GM12878 (cell line): ENCODE data around the gene NFIX. TPM values are rescaled to one million over a fixed set of nuclear protein-coding genes. Genes with fewer than 3 reads are reported as not detected.

Experiments used
- ATAC-seq: fragments of 200-7000 bp; cut with Tn5 transposase; 3 replicates; pipeline ENCODE4 v1.9.1; 2020; ENCODE audit warnings: mild to moderate bottlenecking, moderate library complexity
- BruUV-seq: library from RNA; stranded (reverse); fragments of 400-500 nt; replicated peaks from 2 replicates; lab custom pipeline; 2021; lab: Mats Ljungman, UMichigan
- CTCF ChIA-PET: fragments of 300-600 bp; sonication (Branson Sonifier 250); formaldehyde crosslinking; extraction: SDS; loops from one replicate; lab custom pipeline; 2021; ENCODE audit warnings: inconsistent platforms; lab: Yijun Ruan, JAX
- POLR2A ChIA-PET: fragments of 350-600 bp; formaldehyde crosslinking; extraction: SDS; loops from one replicate; lab custom pipeline; 2021; ENCODE audit warnings: inconsistent platforms; lab: Charles Lee
- RAD21 ChIA-PET: fragments of 300-600 bp; sonication (Branson Sonifier 250); formaldehyde crosslinking; loops from one replicate; lab custom pipeline; 2023; ENCODE audit warnings: antibody characterized with exemption; ENCODE audit not compliant: unreplicated experiment; lab: Charles Lee
- SMC1A ChIA-PET: fragments of 300-600 bp; sonication (Branson Sonifier 250); formaldehyde crosslinking; loops from one replicate; lab custom pipeline; 2023; ENCODE audit not compliant: unreplicated experiment, uncharacterized antibody; lab: Charles Lee
- DNase-seq: peaks from one replicate; pipeline ENCODE4 v3.0.0-alpha.2; 2011; ENCODE audit warnings: low read depth, low spot score
- FAIRE-seq: peaks from 3 replicates; lab custom pipeline; 2011; peaks lifted over from hg19 to GRCh38; lab: Jason Lieb, UNC
- H2AFZ ChIP-seq: 2 replicates; pipeline ENCODE4 v1.6.0; 2011; ENCODE audit warnings: low read depth, low read length, control low read depth; ENCODE audit not compliant: control insufficient read depth
- H3K27ac ChIP-seq: 2 replicates; pipeline ENCODE4 v1.5.1; 2011; ENCODE audit warnings: control low read depth; ENCODE audit not compliant: control insufficient read depth, insufficient read depth
- H3K27me3 ChIP-seq, 2 experiments: replicated peaks in 1 of 2; 2 replicates each; pipeline versions ENCODE4 v1.6.0 to v1.6.1; 2011; ENCODE audit warnings: low read length in 1 of 2; ENCODE audit not compliant: control insufficient read depth in 2 of 2, insufficient read depth in 2 of 2
- H3K36me3 ChIP-seq, 2 experiments: 2 replicates each; pipeline ENCODE4 v1.5.1; 2011; ENCODE audit warnings: low read length in 1 of 2; ENCODE audit not compliant: control insufficient read depth in 2 of 2, insufficient read depth in 2 of 2
- H3K4me1 ChIP-seq: 2 replicates; pipeline ENCODE4 v1.6.1; 2011; ENCODE audit warnings: mild to moderate bottlenecking, low read length, moderate library complexity, mixed read lengths; ENCODE audit not compliant: control insufficient read depth, insufficient read depth
- H3K4me2 ChIP-seq: 2 replicates; pipeline ENCODE4 v1.6.0; 2011; ENCODE audit warnings: control low read depth; ENCODE audit not compliant: control insufficient read depth, insufficient read depth
- H3K4me3 ChIP-seq: fragments of 200-600 bp; sonication (generic); 2 replicates; pipeline ENCODE4 v1.5.1; 2016
- H3K79me2 ChIP-seq: 2 replicates; pipeline ENCODE4 v1.6.0; 2011; ENCODE audit warnings: low read length; ENCODE audit not compliant: control insufficient read depth, insufficient read depth
- H3K9ac ChIP-seq: 2 replicates; pipeline ENCODE4 v1.8.0; 2011; ENCODE audit warnings: low read length, control low read depth, mixed read lengths; ENCODE audit not compliant: control insufficient read depth, insufficient read depth
- H3K9me3 ChIP-seq: replicated peaks from 3 replicates; pipeline ENCODE4 v1.5.1; 2011; ENCODE audit warnings: mild to moderate bottlenecking, low read length; ENCODE audit not compliant: control insufficient read depth, insufficient read depth
- H4K20me1 ChIP-seq: 2 replicates; pipeline ENCODE4 v1.6.0; 2011; ENCODE audit not compliant: control insufficient read depth, insufficient read depth
- PML ChIP-seq: IDR thresholded peaks from 2 replicates; pipeline ENCODE4 v1.6.1; 2012; ENCODE audit warnings: low read length, inconsistent platforms
- POLR2A ChIP-seq: IDR thresholded peaks from 2 replicates; pipeline ENCODE4 v1.6.1; 2011; ENCODE audit warnings: low read depth, mild to moderate bottlenecking, low read length
- POLR2AphosphoS2 ChIP-seq: IDR thresholded peaks from 2 replicates; pipeline ENCODE4 v1.6.1; 2011; ENCODE audit warnings: low read depth, mild to moderate bottlenecking, low read length, improper control_type of control experiment, moderate library complexity
- POU2F2 ChIP-seq: IDR thresholded peaks from 3 replicates; pipeline ENCODE4 v1.6.1; 2011; ENCODE audit warnings: low read depth, mild to moderate bottlenecking, low read length, borderline replicate concordance
- SREBF1 ChIP-seq: IDR thresholded peaks from 2 replicates; pipeline ENCODE4 v1.6.1; 2012; ENCODE audit warnings: mild to moderate bottlenecking, low read length
- STAT1 ChIP-seq: fragments of 450-650 bp; conservative IDR thresholded peaks from 2 replicates; pipeline ENCODE4 v1.6.1; 2014; ENCODE audit warnings: antibody characterized with exemption, mild to moderate bottlenecking
- WGBS: methylation state at CpG from one replicate; pipeline ENCODE4 v1.1.6; 2016; ENCODE audit warnings: low lambda C conversion rate; ENCODE audit not compliant: insufficient replicate concordance, insufficient coverage; ENCODE audit errors: missing lambda C conversion rate; 5-methylcytosine and 5-hydroxymethylcytosine counted together
- in situ Hi-C: fragments of 300-500 bp; cut with MboI; formaldehyde crosslinking; loops from 9 replicates; pipeline ENCODE4 v1.14.3; 2018; ENCODE audit warnings: mixed read lengths
- intact Hi-C: fragments of 100-400 bp; cut with micrococcal nuclease; formaldehyde crosslinking; loops from one replicate; pipeline ENCODE4 v1.14.2; 2022; ENCODE audit not compliant: unreplicated experiment
- polyA plus RNA-seq, 11 experiments: library from polyadenylated mRNA; depleted of rRNA in 4 of 11; unstranded in 6 of 11; stranded (reverse) in 5 of 11; fragments of >200 nt; fragmentation: Nextera tagmentation in 4 of 11; fragmentation: Illumina TruSeq in 1 of 11; extraction: Ambion mirVana in 4 of 11; extraction: Trizol in 1 of 11; gene quantifications; 1 replicate in 1 of 11; 2 replicates in 10 of 11; pipeline versions ENCODE4 v1.2.1 to v1.2.3, GENCODE V29; 2011 to 2016; ENCODE audit warnings: inconsistent platforms in 2 of 11, missing spikeins in 2 of 11, low read depth in 1 of 11
- total RNA-seq, 4 experiments: library from RNA; depleted of rRNA in 3 of 4; stranded (reverse); fragments of >200 nt in 3 of 4; fragmentation: Illumina TruSeq in 1 of 4; extraction: Trizol in 1 of 4; gene quantifications; 2 replicates each; pipeline versions ENCODE4 v1.2.1 to v1.2.3, GENCODE V29; 2013 to 2021

Gene NFIX
- total and polyA plus RNA-seq, 10 of the 15 experiments (the other 5 are each of a cell fraction or from before 2014, with no cell fraction given): 0.02 to 2.2 (median 0.28) TPM

- ChIA-PET CTCF (interaction anchor here (0.7 to 4.6 kb wide), 3 partner anchors 12 to 80 kb away, joined by 3 to 40 read pairs (median 3); partner anchors contain the start of gene DNASE2), RAD21 (no interaction called here), SMC1A (interaction anchor here (1.9 to 2.5 kb wide), 2 partner anchors 12 to 16 kb away, joined by 4 to 9 read pairs; partner anchors contain the start of gene CALR), POLR2A (interaction anchor here (0.8 to 2.4 kb wide), 2 partner anchors 15 to 62 kb away, joined by 3 to 11 read pairs; partner anchors contain the start of genes CALR and GCDH)
- TF ChIP-seq STAT1: no peak
- peak; percentile 19; the same call in 1 of the 2 replicates for TF ChIP-seq PML
- TF ChIP-seq SREBF1: no peak
- TF ChIP-seq POLR2A: peak; percentile 62; the same call in 1 of the 2 replicates
- TF ChIP-seq POU2F2: 0 out of 3 replicates have a peak, but pooled peaks have one; percentile 7
- TF ChIP-seq POLR2AphosphoS2: peak; percentile 45; the same call in 1 of the 2 replicates
- Histone ChIP-seq H3K4me2 (no peak overlapping the region), H3K27ac (no peak overlapping the region), H3K36me3 (peaks cover 17 to 28% of the 10 kb centered on the region in 2 experiments), H3K4me1 (peaks cover 11% of the 10 kb centered on the region), H3K79me2 (peaks cover 32% of the 10 kb centered on the region), H3K9me3 (no peaks in the 10 kb centered on the region), H4K20me1 (no peaks in the 10 kb centered on the region), H3K4me3 (no peak overlapping the region), H2AFZ (no peak overlapping the region), H3K9ac (no peak overlapping the region), H3K27me3 (no peaks in the 10 kb centered on the region)
- no peak for DNase-seq
- BruUV-seq: TSS peak; percentile 83
- no peak for FAIRE-seq
- no peak for ATAC-seq
- in situ Hi-C loops (no loop called here), intact Hi-C loops (no loop called here)
- WGBS: 80% methylated on average over 11 of the region's 11 CpGs
Observed at GRCh38 chr19:12953138-12953798, 42.0 kb upstream of the NFIX start.
